B cell (primary cell): ENCODE results near the gene PTPN14.

Experiments
- CTCF ChIP-seq: fragments of 200-600 bp; IDR thresholded peaks from one replicate; pipeline ENCODE4 v1.8.0; 2022; ENCODE audit warnings: antibody characterized with exemption, mild to moderate bottlenecking
- EZH2 ChIP-seq: IDR thresholded peaks from 2 replicates; pipeline ENCODE4 v1.6.1; 2012; ENCODE audit warnings: borderline replicate concordance, low read depth, mild to moderate bottlenecking, moderate library complexity, low read length; ENCODE audit not compliant: insufficient read depth, poor library complexity, severe bottlenecking

GRCh38 chr1:214317300-214317699 lies 234.1 kb downstream of the PTPN14 start:
- TF ChIP-seq CTCF, result no peak
- TF ChIP-seq EZH2, result no peak
